Astrocyte of the spinal cord (primary cell): ENCODE results near the gene SCD5.

Experiments used
- DNase-seq: peaks from one replicate; pipeline ENCODE4 v3.0.0; 2011; ENCODE audit warnings: low read depth, low spot score
- H3K4me3 ChIP-seq: 2 replicates; pipeline ENCODE4 v1.5.1; 2011; ENCODE audit warnings: low read depth, mild to moderate bottlenecking, low read length, moderate library complexity
- CTCF ChIP-seq: IDR thresholded peaks from 2 replicates; pipeline ENCODE4 v1.5.1; 2012; ENCODE audit warnings: low read depth, mild to moderate bottlenecking, low read length, inconsistent platforms
- in situ Hi-C: cut with HindIII; loops from 2 replicates; pipeline ENCODE4 v1.10.0; 2017; ENCODE audit warnings: low sequenced_read_pairs

The SCD5 gene

DNA sequence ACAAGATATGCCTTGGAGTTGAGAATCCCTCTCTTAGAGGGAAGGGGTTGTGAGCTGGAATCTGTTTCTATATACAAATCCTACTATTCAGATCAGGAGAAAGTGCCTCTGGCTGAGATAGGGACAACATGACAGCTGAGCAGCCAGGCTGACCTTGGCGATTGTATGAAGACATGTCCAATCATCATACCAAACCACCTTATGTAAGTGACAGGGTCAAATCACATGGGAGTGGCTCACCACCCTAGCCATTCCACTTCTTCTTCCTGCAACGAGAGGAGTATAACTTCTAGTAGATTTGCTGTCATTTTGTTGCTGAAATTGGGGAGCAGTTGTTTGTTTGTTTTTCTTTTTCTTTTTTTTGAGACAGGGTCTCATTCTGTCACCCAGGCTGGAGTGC, 188.6 kb downstream of the SCD5 start:
- no peak for DNase-seq
- TF ChIP-seq CTCF, result no peak
- no peak overlapping the region for H3K4me3 ChIP-seq
- in situ Hi-C loops, result no loop called here

GRCh38 chr4:82606622-82607021, 192.0 kb downstream of the SCD5 start:
- in situ Hi-C loops, result no loop called here
- DNase-seq, result no peak
- no peak for TF ChIP-seq CTCF
- no peak overlapping the region for H3K4me3 ChIP-seq

GRCh38 chr4:82604522-82604921, 194.1 kb downstream of the SCD5 start:
- TF ChIP-seq CTCF, result no peak
- no peak overlapping the region for H3K4me3 ChIP-seq
- in situ Hi-C loops, result no loop called here
- DNase-seq, result no peak

GRCh38 chr4:82601242-82602015, 197.2 kb downstream of the SCD5 start:
- H3K4me3 ChIP-seq, result no peak overlapping the region
- no peak for DNase-seq
- no peak for TF ChIP-seq CTCF
- in situ Hi-C loops, result no loop called here

DNA sequence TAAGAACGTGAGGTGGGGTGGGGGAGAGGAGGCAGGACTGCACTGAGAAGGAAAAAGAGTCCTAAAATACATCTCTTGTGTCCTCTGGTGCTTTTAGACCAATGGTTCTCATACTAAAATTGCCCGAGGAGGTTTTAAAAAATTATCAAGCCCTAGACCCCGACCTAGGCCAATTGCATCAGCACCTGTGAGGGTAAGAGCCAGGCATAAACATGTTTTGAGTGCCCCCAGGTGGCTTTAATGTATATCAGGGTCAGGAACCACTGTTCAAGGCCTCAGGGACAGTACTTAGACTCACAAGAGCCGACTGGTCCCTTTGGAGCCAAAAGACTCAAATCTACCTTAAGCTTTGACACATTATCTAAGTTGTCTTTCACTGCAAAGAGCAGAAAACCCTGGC, 199.3 kb downstream of the SCD5 start:
- no peak for DNase-seq
- H3K4me3 ChIP-seq, result no peak overlapping the region
- in situ Hi-C loops, result no loop called here
- TF ChIP-seq CTCF, result no peak

GRCh38 chr4:82594456-82594855, 204.1 kb downstream of the SCD5 start:
- no peak overlapping the region for H3K4me3 ChIP-seq
- in situ Hi-C loops, result no loop called here
- no peak for TF ChIP-seq CTCF
- no peak for DNase-seq
